Measurements from ENCODE around the gene GALNT2.

GRCh38 chr1:230210981-230211336 is 143.9 kb downstream of the GALNT2 start:
- TF ChIP-seq ATF7-NPFF (CRISPR knock-in tag; IDR thresholded peaks at IDR 0.05; ENCODE audit: low read depth) (no peak), TFAP4 (IDR thresholded peaks at IDR 0.05; ENCODE audit: borderline replicate concordance, low read depth) (no peak), SMARCE1 (IDR thresholded peaks at IDR 0.05; ENCODE audit: borderline replicate concordance) (no peak), HINFP (CRISPR knock-in tag; IDR thresholded peaks at IDR 0.05; ENCODE audit: low read depth) (no peak), EHMT2 (IDR thresholded peaks at IDR 0.05; ENCODE audit: borderline replicate concordance, low read depth, low read length) (no peak), ESRRA (CRISPR knock-in tag; IDR thresholded peaks at IDR 0.05; ENCODE audit: low read depth) (no peak), NR3C1 (CRISPR knock-in tag; IDR thresholded peaks at IDR 0.05) (no peak), NFATC3 (CRISPR knock-in tag; IDR thresholded peaks at IDR 0.05) (no peak), STAT6 (CRISPR knock-in tag; IDR thresholded peaks at IDR 0.05; ENCODE audit: borderline replicate concordance) (no peak)

All from HepG2 (cell line).